Tibial artery (tissue), 4 donors: ENCODE measurements around the gene AGPAT2.

Source experiments
- DNase-seq, 2 donors: peaks; one replicate each; pipeline ENCODE4 v3.0.0-alpha.2; 2019
- H3K27ac ChIP-seq, 2 donors: fragments of 200-600 bp; sonication (generic) in 1 of 2; 1 replicate in 1 of 2; 2 replicates in 1 of 2; pipeline ENCODE4 v1.5.1; 2018 to 2019; ENCODE audit warnings: mild to moderate bottlenecking in 1 of 2
- H3K27me3 ChIP-seq, 2 donors: fragments of 200-600 bp; sonication (generic) in 1 of 2; one replicate each; pipeline versions ENCODE4 v1.5.1 to v1.6.0; 2016 to 2019
- H3K36me3 ChIP-seq, 3 donors: fragments of 200-600 bp; sonication (generic) in 2 of 3; one replicate each; pipeline ENCODE4 v1.5.1; 2016 to 2019; ENCODE audit warnings: mild to moderate bottlenecking in 2 of 3
- H3K4me1 ChIP-seq, 4 donors: fragments of 200-600 bp; sonication (generic) in 2 of 4; 1 replicate in 3 of 4; 2 replicates in 1 of 4; pipeline ENCODE4 v1.5.1; 2016 to 2019
- H3K4me3 ChIP-seq, 2 donors: fragments of 200-600 bp; sonication (generic) in 1 of 2; 1 replicate in 1 of 2; 2 replicates in 1 of 2; pipeline ENCODE4 v1.5.1; 2018 to 2019; ENCODE audit warnings: mild to moderate bottlenecking in 2 of 2
- H3K9me3 ChIP-seq, 3 donors: fragments of 200-600 bp; sonication (generic) in 1 of 3; one replicate each; pipeline ENCODE4 v1.5.1; 2016 to 2019
- CTCF ChIP-seq, 2 experiments: fragments of 200-600 bp in 1 of 2; fragments of 450-650 bp in 1 of 2; IDR thresholded peaks; one replicate each; pipeline ENCODE4 v1.5.1; 2017 to 2019; ENCODE audit warnings: antibody characterized with exemption in 2 of 2, mild to moderate bottlenecking in 1 of 2, moderate library complexity in 1 of 2
- intact Hi-C: fragments of 100-400 bp; cut with DNase I; formaldehyde crosslinking; loops from one replicate; pipeline ENCODE4 v1.15.0; 2023; ENCODE audit warnings: low total_unique reads

AGPAT2 gene

GRCh38 chr9:136726118-136726517 lies 38.9 kb upstream of the AGPAT2 start:
- Histone ChIP-seq H3K27me3 (no peaks in the 10 kb centered on the region), H3K27ac (no peak overlapping the region), H3K9me3 (no peaks in the 10 kb centered on the region), H3K4me1 (peaks cover 0 to 40% (median 27%) of the 10 kb centered on the region in 4 donors), H3K36me3 (peaks cover 35 to 56% (median 53%) of the 10 kb centered on the region in 3 donors), H3K4me3 (peak overlapping the region in 1 of 2 donors; percentile 79)
- intact Hi-C loops: no loop called here
- DNase-seq: no peak
- TF ChIP-seq CTCF (IDR thresholded peaks at IDR 0.05): no peak

- Histone ChIP-seq H3K4me3 (no peak overlapping the region), H3K9me3 (no peaks in the 10 kb centered on the region), H3K4me1 (peaks cover 0 to 45% (median 29%) of the 10 kb centered on the region in 4 donors), H3K27ac (no peak overlapping the region), H3K27me3 (no peaks in the 10 kb centered on the region), H3K36me3 (peaks cover 35 to 62% (median 53%) of the 10 kb centered on the region in 3 donors)
- TF ChIP-seq CTCF (IDR thresholded peaks at IDR 0.05): no peak
- DNase-seq: no peak
- intact Hi-C loops: no loop called here
Measured at GRCh38 chr9:136725612-136726011, 38.4 kb upstream of the AGPAT2 start.

- Histone ChIP-seq H3K4me3 (no peak overlapping the region), H3K4me1 (peaks cover 0 to 53% (median 37%) of the 10 kb centered on the region in 4 donors), H3K27ac (no peak overlapping the region), H3K36me3 (peaks cover 35 to 62% (median 53%) of the 10 kb centered on the region in 3 donors), H3K27me3 (no peaks in the 10 kb centered on the region), H3K9me3 (no peaks in the 10 kb centered on the region)
- TF ChIP-seq CTCF (IDR thresholded peaks at IDR 0.05): no peak
- intact Hi-C loops: no loop called here
- no peak for DNase-seq
Measured at GRCh38 chr9:136724772-136725171, 37.5 kb upstream of the AGPAT2 start.

GRCh38 chr9:136723989-136724388 lies 36.7 kb upstream of the AGPAT2 start:
- no peak overlapping the region for H3K4me3 ChIP-seq
- H3K27me3 ChIP-seq: peaks cover 0 to 6% of the 10 kb centered on the region in 2 donors
- DNase-seq: no peak
- H3K9me3 ChIP-seq: no peaks in the 10 kb centered on the region
- TF ChIP-seq CTCF (IDR thresholded peaks at IDR 0.05): no peak
- intact Hi-C loops: no loop called here
- H3K36me3 ChIP-seq: peaks cover 35 to 62% (median 53%) of the 10 kb centered on the region in 3 donors
- peaks cover 0 to 48% (median 37%) of the 10 kb centered on the region in 4 donors for H3K4me1 ChIP-seq
- no peak overlapping the region for H3K27ac ChIP-seq

- Histone ChIP-seq H3K36me3 (peaks cover 35 to 62% (median 53%) of the 10 kb centered on the region in 3 donors), H3K9me3 (no peaks in the 10 kb centered on the region), H3K4me3 (no peak overlapping the region), H3K4me1 (peaks cover 0 to 43% (median 32%) of the 10 kb centered on the region in 4 donors), H3K27me3 (peaks cover 0 to 12% of the 10 kb centered on the region in 2 donors), H3K27ac (no peak overlapping the region)
- no peak for TF ChIP-seq CTCF (IDR thresholded peaks at IDR 0.05)
- DNase-seq: peak in 1 of 2 donors; percentile 53
- intact Hi-C loops: no loop called here
Measured at GRCh38 chr9:136723362-136723976, 36.2 kb upstream of the AGPAT2 start.
